Transverse colon (tissue), 4 donors: ENCODE data around the gene LRRC7. TPM values are rescaled to one million over a fixed set of nuclear protein-coding genes. Genes with fewer than 3 reads are reported as not detected.

Experiments
- DNase-seq: peaks from one replicate; pipeline ENCODE4 v3.0.0-alpha.2; 2019
- H3K27ac ChIP-seq, 4 donors: fragments of 200-600 bp; sonication (generic); 2 replicates each; pipeline ENCODE4 v1.5.1; 2016 to 2018; ENCODE audit warnings: inconsistent platforms in 4 of 4
- H3K27me3 ChIP-seq: fragments of 200-600 bp; sonication (generic); 2 replicates; pipeline ENCODE4 v1.5.1; 2017; ENCODE audit warnings: inconsistent platforms
- H3K36me3 ChIP-seq, 4 donors: fragments of 200-600 bp; sonication (generic); 2 replicates each; pipeline ENCODE4 v1.5.1; 2017 to 2019; ENCODE audit warnings: inconsistent platforms in 4 of 4
- H3K4me1 ChIP-seq, 4 donors: fragments of 200-600 bp; sonication (generic); 2 replicates each; pipeline ENCODE4 v1.5.1; 2017 to 2020; ENCODE audit warnings: inconsistent platforms in 4 of 4
- H3K4me3 ChIP-seq, 4 donors: fragments of 200-600 bp; sonication (generic); 1 replicate in 1 of 4; 2 replicates in 3 of 4; pipeline versions ENCODE4 v1.5.1 to v1.6.1; 2017 to 2019; ENCODE audit warnings: inconsistent platforms in 4 of 4
- H3K9me3 ChIP-seq, 2 donors: fragments of 200-600 bp; sonication (generic); 2 replicates each; pipeline ENCODE4 v1.5.1; 2017 to 2019; ENCODE audit warnings: inconsistent platforms in 2 of 2
- CTCF ChIP-seq, 5 experiments: fragments of 200-600 bp in 3 of 5; fragments of 450-650 bp in 2 of 5; sonication (generic) in 3 of 5; IDR thresholded peaks; 1 replicate in 2 of 5; 2 replicates in 3 of 5; pipeline ENCODE4 v1.5.1; 2016 to 2017; ENCODE audit warnings: antibody characterized with exemption in 5 of 5, inconsistent platforms in 3 of 5, mild to moderate bottlenecking in 2 of 5, moderate library complexity in 1 of 5
- EP300 ChIP-seq: sonication (generic); formaldehyde crosslinking; IDR thresholded peaks from one replicate; pipeline ENCODE4 v1.6.1; 2017; ENCODE audit warnings: antibody characterized with exemption, low read depth
- POLR2A ChIP-seq: fragments of 450-650 bp; IDR thresholded peaks from one replicate; pipeline ENCODE4 v1.6.1; 2016; ENCODE audit warnings: antibody characterized with exemption, mild to moderate bottlenecking, moderate library complexity
- POLR2AphosphoS5 ChIP-seq, 3 donors: sonication (generic); formaldehyde crosslinking; IDR thresholded peaks; one replicate each; pipeline ENCODE4 v1.6.1; 2016; ENCODE audit warnings: antibody characterized with exemption in 3 of 3
- WGBS, 2 donors: methylation state at CpG; one replicate each; pipeline ENCODE4 v1.1.5; 2018; ENCODE audit warnings: low coverage in 1 of 2; 5-methylcytosine and 5-hydroxymethylcytosine counted together
- in situ Hi-C, 4 donors: fragments of 200-750 bp; cut with MboI; loops; one replicate each; pipeline versions ENCODE4 v1.15.0 to v1.15.1; 2017; ENCODE audit warnings: low sequenced_read_pairs in 3 of 4, low pct_ligation_motif_present in 1 of 4, low pct_unique_long_range_greater_than_20kb in 1 of 4
- intact Hi-C: fragments of 100-400 bp; cut with DNase I; formaldehyde crosslinking; loops from one replicate; pipeline ENCODE4 v1.15.1; 2023; ENCODE audit warnings: low total_unique reads
- total RNA-seq, 4 donors: library from RNA; depleted of rRNA; stranded (reverse); fragments of >200 nt; gene quantifications; one replicate each; pipeline ENCODE4 v1.1.0, GENCODE V29; 2016

Gene LRRC7
- total RNA-seq, 4 donors from 2014 or later = 0.32 to 1.1 TPM; not detected in 2

- H3K36me3 ChIP-seq = no peaks in the 10 kb centered on the region
- no peak overlapping the region for H3K4me3 ChIP-seq
- no peak overlapping the region for H3K27ac ChIP-seq
- intact Hi-C loops = no loop called here
- DNase-seq = no peak
- H3K27me3 ChIP-seq = no peaks in the 10 kb centered on the region
- TF ChIP-seq CTCF (IDR thresholded peaks at IDR 0.05) (no peak), EP300 (no peak), POLR2AphosphoS5 (IDR thresholded peaks at IDR 0.05) (no peak), POLR2A (no peak)
- in situ Hi-C loops = no loop called here
- no peaks in the 10 kb centered on the region for H3K4me1 ChIP-seq
- H3K9me3 ChIP-seq = no peaks in the 10 kb centered on the region
These were observed 496.1 kb downstream of the LRRC7 start for GRCh38 chr1:70063861-70064260.

- H3K36me3 ChIP-seq = no peaks in the 10 kb centered on the region
- H3K27ac ChIP-seq = no peak overlapping the region
- DNase-seq = no peak
- 53 to 81% methylated on average over 2 of the region's 2 CpGs for WGBS, 2 donors
- no peak overlapping the region for H3K4me3 ChIP-seq
- H3K27me3 ChIP-seq = no peaks in the 10 kb centered on the region
- peaks cover 0 to under 1% (median 0%) of the 10 kb centered on the region in 4 donors for H3K4me1 ChIP-seq
- TF ChIP-seq POLR2A (no peak), EP300 (no peak), CTCF (IDR thresholded peaks at IDR 0.05) (no peak), POLR2AphosphoS5 (IDR thresholded peaks at IDR 0.05) (no peak)
- in situ Hi-C loops (no loop called here), intact Hi-C loops (no loop called here)
- no peaks in the 10 kb centered on the region for H3K9me3 ChIP-seq
These were observed 499.0 kb downstream of the LRRC7 start for GRCh38 chr1:70066711-70067110.

- no peak overlapping the region for H3K4me3 ChIP-seq
- H3K36me3 ChIP-seq = no peaks in the 10 kb centered on the region
- in situ Hi-C loops (no loop called here), intact Hi-C loops (no loop called here)
- H3K27ac ChIP-seq = no peak overlapping the region
- no peaks in the 10 kb centered on the region for H3K9me3 ChIP-seq
- TF ChIP-seq CTCF (IDR thresholded peaks at IDR 0.05) (no peak), POLR2AphosphoS5 (IDR thresholded peaks at IDR 0.05) (no peak), EP300 (no peak), POLR2A (no peak)
- no peaks in the 10 kb centered on the region for H3K27me3 ChIP-seq
- 31 to 45% methylated on average over 4 of the region's 4 CpGs for WGBS, 2 donors
- no peak for DNase-seq
- H3K4me1 ChIP-seq = peaks cover 0 to 12% (median 0%) of the 10 kb centered on the region in 4 donors
These were observed 503.9 kb downstream of the LRRC7 start for GRCh38 chr1:70071601-70072000.

GRCh38 chr1:70072231-70072751, 504.6 kb downstream of the LRRC7 start:
- H3K36me3 ChIP-seq = no peaks in the 10 kb centered on the region
- H3K4me1 ChIP-seq = peaks cover 0 to 12% (median 0%) of the 10 kb centered on the region in 4 donors
- in situ Hi-C loops (no loop called here), intact Hi-C loops (no loop called here)
- H3K27ac ChIP-seq = no peak overlapping the region
- no peaks in the 10 kb centered on the region for H3K27me3 ChIP-seq
- TF ChIP-seq EP300 (no peak), CTCF (IDR thresholded peaks at IDR 0.05) (no peak), POLR2A (no peak), POLR2AphosphoS5 (IDR thresholded peaks at IDR 0.05) (no peak)
- H3K4me3 ChIP-seq = no peak overlapping the region
- H3K9me3 ChIP-seq = no peaks in the 10 kb centered on the region
- DNase-seq = no peak
